Small intestine (tissue), 7 donors: ENCODE measurements around the gene NUDT14. TPM values are rescaled to one million over a fixed set of nuclear protein-coding genes. Genes with fewer than 3 reads are reported as not detected.

ENCODE experiments used
- DNase-seq, 2 donors: peaks; one replicate each; pipeline versions ENCODE4 v3.0.0 to v3.0.0-alpha.2; 2013
- FAIRE-seq: peaks from 2 replicates; lab custom pipeline; 2012; peaks lifted over from hg19 to GRCh38; lab: Jason Lieb, UNC
- H3K27ac ChIP-seq, 3 donors: one replicate each; pipeline ENCODE4 v1.5.1; 2013; ENCODE audit warnings: low read length in 2 of 3, mild to moderate bottlenecking in 2 of 3, control low read depth in 1 of 3, inconsistent platforms in 1 of 3, low read depth in 1 of 3, moderate library complexity in 1 of 3
- H3K27me3 ChIP-seq, 3 donors: one replicate each; pipeline ENCODE4 v1.6.1; 2013; ENCODE audit warnings: low read length in 3 of 3, inconsistent platforms in 1 of 3; ENCODE audit not compliant: control insufficient read depth in 3 of 3, insufficient read depth in 3 of 3
- H3K36me3 ChIP-seq, 3 donors: one replicate each; pipeline ENCODE4 v1.6.1; 2013; ENCODE audit warnings: low read length in 3 of 3, inconsistent platforms in 1 of 3, low read depth in 1 of 3, mild to moderate bottlenecking in 1 of 3, moderate library complexity in 1 of 3; ENCODE audit not compliant: control insufficient read depth in 3 of 3, insufficient read depth in 2 of 3
- H3K4me1 ChIP-seq, 3 donors: one replicate each; pipeline ENCODE4 v1.6.1; 2013; ENCODE audit warnings: low read length in 2 of 3, inconsistent platforms in 1 of 3, low read depth in 1 of 3, mild to moderate bottlenecking in 1 of 3, moderate library complexity in 1 of 3; ENCODE audit not compliant: control insufficient read depth in 3 of 3, insufficient read depth in 2 of 3
- H3K4me3 ChIP-seq, 3 donors: one replicate each; pipeline ENCODE4 v1.5.1; 2013; ENCODE audit warnings: low read length in 3 of 3, control low read depth in 1 of 3, inconsistent platforms in 1 of 3, low read depth in 1 of 3, mild to moderate bottlenecking in 1 of 3, moderate library complexity in 1 of 3
- H3K9me3 ChIP-seq, 2 donors: one replicate each; pipeline ENCODE4 v1.6.1; 2013; ENCODE audit warnings: low read depth in 1 of 2, low read length in 1 of 2; ENCODE audit not compliant: control insufficient read depth in 2 of 2, insufficient read depth in 1 of 2
- WGBS, 3 donors: extraction: QIAGEN DNeasy Blood & Tissue Kit; methylation state at CpG; one replicate each; pipeline ENCODE4 v1.1.7; 2013; 5-methylcytosine and 5-hydroxymethylcytosine counted together
- polyA plus RNA-seq, 4 donors: library from polyadenylated mRNA; stranded (reverse) in 3 of 4; unstranded in 1 of 4; fragments of 200-250 nt in 3 of 4; fragments of 120-200 nt in 1 of 4; gene quantifications; one replicate each; pipeline versions ENCODE4 v1.2.1 to v1.2.3, GENCODE V29; 2013
- donor health status: healthy with polysubstance abuse.
- donor health status: control.
- donor health status: control.
- donor health status: Bipolar disorder and iron deficiency.
- donor health status: healthy.

NUDT14 gene
- polyA plus RNA-seq, 4 donors: 25.9 to 68.1 (median 51.7) TPM

- H3K27me3 ChIP-seq: peaks cover 0 to 26% (median 7%) of the 10 kb centered on the region in 3 donors
- H3K27ac ChIP-seq: no peak overlapping the region
- WGBS, 3 donors: 20 to 49% (median 26%) methylated on average over 21 of the region's 21 CpGs
- FAIRE-seq (no peak), DNase-seq (no peak)
- no peaks in the 10 kb centered on the region for H3K9me3 ChIP-seq
- peaks cover under 1 to 15% (median 4%) of the 10 kb centered on the region in 3 donors for H3K36me3 ChIP-seq
- H3K4me3 ChIP-seq: no peak overlapping the region
- peaks cover 0 to 2% (median 0%) of the 10 kb centered on the region in 3 donors for H3K4me1 ChIP-seq
Measured at GRCh38 chr14:105204931-105205672, 24.0 kb upstream of the NUDT14 start.

GRCh38 chr14:105204206-105204930, 23.3 kb upstream of the NUDT14 start:
- Histone ChIP-seq H3K9me3 (no peaks in the 10 kb centered on the region), H3K36me3 (peaks cover 0 to 8% (median 0%) of the 10 kb centered on the region in 3 donors), H3K27me3 (peaks cover 0 to 34% (median 11%) of the 10 kb centered on the region in 3 donors), H3K4me1 (peaks cover 0 to 2% (median 0%) of the 10 kb centered on the region in 3 donors), H3K4me3 (no peak overlapping the region), H3K27ac (no peak overlapping the region)
- WGBS, 3 donors: 12 to 48% (median 22%) methylated on average over 24 of the region's 24 CpGs
- FAIRE-seq (no peak), DNase-seq (peak in 1 of 2 donors; percentile 84)

GRCh38 chr14:105203701-105204100, 22.6 kb upstream of the NUDT14 start:
- Histone ChIP-seq H3K9me3 (no peaks in the 10 kb centered on the region), H3K4me3 (no peak overlapping the region), H3K27ac (no peak overlapping the region), H3K36me3 (peaks cover 0 to 3% (median 0%) of the 10 kb centered on the region in 3 donors), H3K27me3 (peaks cover 0 to 40% (median 11%) of the 10 kb centered on the region in 3 donors), H3K4me1 (peaks cover 0 to 2% (median 0%) of the 10 kb centered on the region in 3 donors)
- WGBS, 3 donors: 52 to 67% (median 65%) methylated on average over 6 of the region's 6 CpGs
- no peak for FAIRE-seq
- DNase-seq: no peak

- WGBS, 3 donors: 2 to 6% (median 5%) methylated on average over 18 of the region's 18 CpGs
- Histone ChIP-seq H3K4me1 (peaks cover 0 to 2% (median 0%) of the 10 kb centered on the region in 3 donors), H3K27ac (no peak overlapping the region), H3K36me3 (no peaks in the 10 kb centered on the region), H3K4me3 (no peak overlapping the region), H3K27me3 (peaks cover 4 to 46% (median 11%) of the 10 kb centered on the region in 3 donors), H3K9me3 (no peaks in the 10 kb centered on the region)
- no peak for FAIRE-seq
- DNase-seq: peak; percentile 59 to 80
Measured at GRCh38 chr14:105203057-105203531, 22.0 kb upstream of the NUDT14 start.

- 40 to 48% (median 42%) methylated on average over 20 of the region's 20 CpGs for WGBS, 3 donors
- H3K4me1 ChIP-seq: peaks cover 0 to 2% (median 0%) of the 10 kb centered on the region in 3 donors
Measured at GRCh38 chr14:105201925-105202513, 20.9 kb upstream of the NUDT14 start.

GRCh38 chr14:105201156-105201924, 20.2 kb upstream of the NUDT14 start:
- WGBS, 3 donors: 39 to 50% (median 42%) methylated on average over 28 of the region's 28 CpGs
- DNase-seq (no peak), FAIRE-seq (no peak)
- Histone ChIP-seq H3K36me3 (no peaks in the 10 kb centered on the region), H3K27ac (peak overlapping the region in 1 of 3 donors; percentile 26), H3K9me3 (no peaks in the 10 kb centered on the region), H3K4me3 (no peak overlapping the region), H3K27me3 (peaks cover 7 to 63% (median 13%) of the 10 kb centered on the region in 3 donors), H3K4me1 (peaks cover 0 to 2% (median 1%) of the 10 kb centered on the region in 3 donors)

More at GRCh38 chr14:105201925-105202513, 20.9 kb upstream of the NUDT14 start:
- Histone ChIP-seq H3K9me3 (no peaks in the 10 kb centered on the region), H3K27ac (peak overlapping the region in 1 of 3 donors; percentile 26), H3K4me3 (no peak overlapping the region), H3K27me3 (peaks cover 7 to 57% (median 13%) of the 10 kb centered on the region in 3 donors), H3K36me3 (no peaks in the 10 kb centered on the region)
- DNase-seq: no peak
- no peak for FAIRE-seq

GRCh38 chr14:105200641-105201040, 19.5 kb upstream of the NUDT14 start:
- no peaks in the 10 kb centered on the region for H3K36me3 ChIP-seq
- no peak overlapping the region for H3K4me3 ChIP-seq
- no peak for DNase-seq
- H3K27ac ChIP-seq: no peak overlapping the region
- H3K27me3 ChIP-seq: peaks cover 12 to 70% (median 20%) of the 10 kb centered on the region in 3 donors
- WGBS, 3 donors: 77 to 85% (median 82%) methylated on average over 16 of the region's 16 CpGs
- H3K9me3 ChIP-seq: no peaks in the 10 kb centered on the region
- FAIRE-seq: no peak
- peaks cover 2% of the 10 kb centered on the region in 3 donors for H3K4me1 ChIP-seq
